Nucleus accumbens (tissue), 56 donors: ENCODE results near the gene DOCK3.
"Not testable (repeated sequence)": the region's sequence is repeated elsewhere in the genome, so short reads cannot be mapped to it uniquely, and the experiment has no call there.

ENCODE experiments used
- DNase-seq, 56 donors: peaks; one replicate each; lab custom pipeline; 2025; lab: John Stamatoyannopoulos, UW

The DOCK3 gene

DNA sequence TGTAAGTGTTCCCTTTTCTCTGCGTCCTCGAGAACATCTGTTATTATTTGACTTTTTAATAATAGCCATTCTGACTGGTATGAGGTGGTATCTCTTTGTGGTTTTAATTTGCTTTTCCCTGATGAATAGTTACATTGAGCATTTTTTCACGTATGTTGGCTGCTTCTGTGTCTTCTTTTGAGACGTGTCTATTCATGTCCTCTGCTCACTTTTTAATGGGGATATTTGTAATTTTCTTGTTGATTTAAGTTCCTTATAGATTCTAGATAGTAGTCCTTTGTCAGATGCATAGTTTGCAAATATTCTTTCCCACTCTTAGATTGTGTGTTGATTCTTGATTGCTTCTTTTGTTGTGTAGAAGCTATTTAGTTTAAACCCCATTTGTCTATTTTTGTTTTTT, 179.2 kb downstream of the DOCK3 start:
- no peak for DNase-seq

DNA sequence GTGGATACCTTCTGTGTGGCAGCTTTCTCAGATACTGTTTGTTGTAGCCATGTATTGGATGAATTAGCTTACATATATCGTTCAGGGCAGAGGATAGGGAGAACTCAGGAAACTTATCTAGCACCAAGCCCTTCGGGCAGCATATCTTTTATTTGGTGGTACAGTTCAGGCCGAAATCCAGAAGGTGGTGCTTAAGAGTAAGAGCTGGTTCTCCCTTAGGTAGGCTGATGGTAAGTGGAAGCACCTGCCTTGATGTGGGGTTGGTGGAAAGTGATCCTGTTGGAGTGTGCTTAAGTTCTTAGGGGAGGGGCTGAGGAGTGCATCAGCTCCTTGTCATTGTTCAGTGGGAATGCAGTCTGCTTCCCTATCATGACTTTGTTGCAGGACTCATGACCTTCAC, 187.5 kb downstream of the DOCK3 start:
- no peak for DNase-seq

DNA sequence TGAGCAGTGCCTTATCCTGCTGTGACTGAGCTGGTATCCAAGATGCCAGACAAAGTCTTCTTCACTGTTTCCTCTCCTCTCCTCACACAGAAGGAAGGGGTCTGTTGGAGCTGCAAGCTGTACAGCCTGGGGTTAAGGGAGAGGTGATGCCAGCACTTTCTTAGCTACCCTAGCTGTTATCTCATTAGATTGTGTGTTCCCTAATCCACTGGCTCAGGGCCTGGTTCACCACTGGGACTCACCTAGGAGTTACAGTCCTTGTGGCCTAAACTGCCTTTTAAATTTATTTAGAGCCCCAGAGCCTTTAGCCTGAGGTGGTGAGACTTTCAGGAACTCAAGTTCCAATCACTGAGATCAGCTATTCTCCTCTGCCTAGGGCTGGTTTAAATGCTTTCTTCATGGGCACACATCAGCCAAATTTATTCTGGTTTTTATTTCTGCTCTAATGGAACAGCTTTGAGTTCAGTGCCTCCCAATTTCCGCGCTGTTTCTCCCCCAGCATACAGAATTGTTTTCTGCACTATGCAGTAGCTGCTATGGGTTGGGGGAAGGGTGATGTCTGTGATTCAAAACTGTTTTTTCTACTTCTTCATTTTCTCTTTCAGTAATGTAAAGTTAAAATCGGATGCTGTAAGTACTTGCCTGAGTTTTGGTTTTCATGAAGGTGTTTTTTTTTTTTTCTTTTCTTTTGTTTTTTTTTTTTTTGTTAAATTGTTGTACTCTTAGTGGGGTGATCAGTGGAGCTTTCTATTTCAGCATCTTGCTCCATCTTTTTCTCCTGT, 198.8 kb downstream of the DOCK3 start:
- no peak for DNase-seq

DNA sequence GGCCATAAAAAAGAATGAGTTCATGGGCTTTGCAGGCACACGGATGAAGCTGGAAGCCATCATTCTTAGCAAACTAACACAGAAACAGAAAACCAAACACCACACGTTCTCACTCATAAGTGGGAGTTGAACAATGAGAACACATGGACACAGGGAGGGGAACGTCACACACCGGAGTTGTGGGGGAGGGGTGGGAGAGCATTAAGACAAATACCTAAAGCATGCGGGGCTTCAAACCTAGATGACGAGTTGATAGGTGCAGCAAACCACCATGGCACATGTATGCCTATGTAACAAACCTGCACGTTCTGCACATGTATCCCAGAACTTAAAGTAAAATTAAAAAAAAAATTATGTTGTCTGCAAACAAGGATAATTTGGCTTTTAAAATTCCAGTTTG, 200.1 kb downstream of the DOCK3 start:
- not testable (repeated sequence) for DNase-seq

DNA sequence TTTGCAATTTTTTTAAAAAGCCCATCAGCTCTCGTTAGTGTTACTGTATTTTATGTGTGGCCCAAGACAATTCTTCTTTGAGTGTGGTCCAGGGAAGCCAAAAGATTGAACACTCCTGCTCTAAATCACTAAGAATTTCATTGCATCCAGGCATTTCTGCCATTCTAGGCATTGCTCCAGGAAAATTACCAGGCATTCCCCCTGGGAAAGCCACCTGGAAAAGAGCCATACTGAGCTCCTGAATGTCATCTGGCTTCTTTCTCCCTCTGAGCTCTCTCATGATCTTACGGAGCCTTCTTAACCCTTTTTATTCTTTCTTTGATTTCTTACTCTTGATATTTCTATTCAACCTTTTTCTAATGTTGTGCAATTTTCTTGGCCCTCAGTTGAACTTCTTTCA, 202.2 kb downstream of the DOCK3 start:
- DNase-seq, result no peak

DNA sequence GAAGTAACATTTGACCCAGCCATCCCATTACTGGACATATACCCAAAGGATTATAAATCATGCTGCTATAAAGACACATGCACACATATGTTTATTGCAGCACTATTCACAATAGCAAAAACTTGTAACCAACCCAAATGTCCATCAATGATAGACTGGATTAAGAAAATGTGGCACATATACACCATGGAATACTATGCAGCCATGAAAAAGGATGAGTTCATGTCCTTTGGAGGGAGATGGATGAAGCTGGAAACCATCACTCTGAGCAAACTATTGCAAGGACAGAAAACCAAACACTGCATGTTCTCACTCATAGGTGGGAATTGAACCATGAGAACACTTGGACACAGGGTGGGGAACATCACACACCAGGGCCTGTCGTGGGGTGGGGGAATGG, 208.0 kb downstream of the DOCK3 start:
- not testable (repeated sequence) for DNase-seq

DNA sequence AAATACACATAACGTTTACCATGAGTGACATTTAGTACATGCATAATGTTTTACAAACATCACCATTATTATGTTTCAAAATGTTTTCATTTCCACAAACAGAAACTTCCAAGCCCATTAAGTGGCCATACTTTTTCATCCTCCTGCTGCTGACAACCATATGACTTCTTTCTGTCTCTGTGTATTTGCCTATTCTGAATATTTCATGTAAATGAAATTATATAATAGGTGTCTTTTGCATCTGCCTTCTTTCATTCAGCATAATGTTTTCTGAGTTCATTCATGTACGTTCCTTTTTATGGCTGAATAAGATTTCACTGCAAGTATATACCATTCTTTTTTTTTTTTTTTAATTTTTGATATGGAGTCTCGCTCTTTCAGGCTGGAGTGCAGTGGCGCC, 209.0 kb downstream of the DOCK3 start:
- DNase-seq, result no peak

DNA sequence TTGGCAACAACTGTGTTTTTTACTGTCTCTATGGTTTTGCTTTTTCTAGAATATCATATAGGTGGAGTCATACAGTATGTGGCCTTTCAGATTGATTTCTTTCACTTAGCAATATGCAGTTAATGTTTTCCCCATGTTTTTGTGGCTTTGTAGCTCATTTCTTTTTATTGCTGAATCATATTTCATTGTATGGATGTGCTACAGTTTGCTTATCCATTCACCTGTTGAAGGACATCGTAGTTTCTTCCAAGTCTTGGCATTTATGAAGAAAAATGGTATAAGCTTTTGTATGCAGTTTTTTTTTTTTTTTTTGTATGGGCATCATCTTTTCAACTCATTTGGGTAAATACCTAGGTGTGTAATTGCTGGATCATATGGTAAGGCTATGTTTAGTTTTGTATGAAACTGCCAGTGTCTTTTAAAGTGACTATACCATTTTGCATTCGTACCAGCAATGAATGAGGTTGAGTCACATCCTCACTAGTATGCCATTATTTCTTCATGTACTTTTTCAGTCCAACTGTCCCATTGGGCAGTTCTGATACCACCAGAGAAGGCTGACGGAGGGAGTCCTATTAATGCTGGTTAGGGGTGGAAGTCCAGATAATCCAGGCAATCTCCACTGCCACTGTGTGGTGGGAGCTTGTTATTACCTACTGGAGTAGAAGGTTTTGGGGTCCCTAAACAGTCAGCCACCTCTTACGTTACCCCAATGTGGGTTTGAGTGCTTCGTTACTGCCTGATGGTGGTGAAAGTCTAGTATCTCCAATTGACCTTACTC, 210.5 kb downstream of the DOCK3 start:
- peak in 5 of 56 donors; percentile 2 to 21 (median 3) for DNase-seq

DNA sequence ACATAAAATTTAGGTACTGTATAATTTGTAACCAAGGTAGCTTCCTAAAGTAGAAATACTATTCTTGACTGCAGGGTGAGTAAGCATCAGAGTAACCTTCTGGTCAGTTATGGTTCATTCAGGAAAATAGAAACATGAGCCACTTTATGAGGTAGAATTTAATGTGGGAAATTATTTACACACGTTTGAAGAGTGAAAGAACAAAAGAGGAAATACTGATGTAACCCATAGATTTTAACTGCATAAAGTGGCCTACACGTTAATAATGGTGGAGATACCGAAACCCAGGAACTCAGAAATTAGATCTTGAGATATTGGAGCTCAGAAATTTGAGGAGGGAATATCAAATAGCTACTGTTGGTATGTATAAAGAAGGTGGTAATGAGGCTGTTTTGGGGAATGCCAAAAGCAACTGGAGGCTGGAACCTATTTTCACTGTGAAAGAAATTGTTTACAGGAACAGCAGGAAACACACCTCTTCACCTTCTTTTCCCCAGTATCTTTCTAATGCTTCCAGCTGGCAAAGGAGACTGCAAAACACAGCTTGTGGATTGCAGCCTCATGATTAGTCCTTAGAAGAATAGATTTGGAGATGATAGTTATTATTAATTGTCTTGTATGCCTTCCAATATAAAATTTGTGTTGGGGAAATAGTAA, 216.1 kb downstream of the DOCK3 start:
- DNase-seq, result no peak

DNA sequence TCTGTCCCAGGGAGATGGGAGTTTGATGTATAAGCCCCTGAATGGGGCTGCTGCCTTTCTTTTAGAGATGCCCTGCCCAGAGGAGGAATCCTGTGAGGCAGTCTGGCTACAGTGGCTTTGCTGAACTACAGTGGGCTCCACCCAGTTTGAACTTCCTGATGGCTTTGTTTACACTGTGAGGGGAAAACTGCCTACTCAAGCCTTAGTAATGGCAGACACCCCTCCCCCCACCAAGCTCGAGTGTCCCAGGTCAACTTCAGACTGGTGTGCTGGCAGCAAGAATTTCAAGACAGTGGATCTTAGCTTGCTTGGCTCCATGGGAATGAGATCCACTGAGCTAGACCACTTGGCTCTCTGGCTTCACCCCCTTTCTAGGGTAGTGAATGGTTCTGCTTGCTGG, 226.4 kb downstream of the DOCK3 start:
- DNase-seq, result not testable (repeated sequence)

DNA sequence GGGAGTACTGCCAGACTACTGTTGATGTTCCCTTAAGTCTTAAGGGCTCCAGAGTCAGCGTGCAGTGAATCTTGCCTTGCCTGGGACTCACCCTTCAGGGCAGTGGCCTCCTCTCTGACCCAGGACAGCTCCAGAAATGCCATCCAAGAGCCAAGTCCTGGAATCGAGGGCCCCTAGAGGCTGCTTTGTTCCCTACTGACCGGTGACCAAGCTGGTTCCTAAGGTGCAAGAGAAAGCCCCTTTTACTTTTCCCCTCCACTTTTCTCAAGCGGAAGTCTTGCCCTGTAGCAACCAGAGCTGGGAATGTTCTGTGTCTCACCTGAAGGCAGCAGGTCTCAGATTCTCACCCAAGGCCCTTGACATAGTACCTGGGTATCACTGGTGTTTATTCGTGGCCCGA, 238.0 kb downstream of the DOCK3 start:
- no peak for DNase-seq

DNA sequence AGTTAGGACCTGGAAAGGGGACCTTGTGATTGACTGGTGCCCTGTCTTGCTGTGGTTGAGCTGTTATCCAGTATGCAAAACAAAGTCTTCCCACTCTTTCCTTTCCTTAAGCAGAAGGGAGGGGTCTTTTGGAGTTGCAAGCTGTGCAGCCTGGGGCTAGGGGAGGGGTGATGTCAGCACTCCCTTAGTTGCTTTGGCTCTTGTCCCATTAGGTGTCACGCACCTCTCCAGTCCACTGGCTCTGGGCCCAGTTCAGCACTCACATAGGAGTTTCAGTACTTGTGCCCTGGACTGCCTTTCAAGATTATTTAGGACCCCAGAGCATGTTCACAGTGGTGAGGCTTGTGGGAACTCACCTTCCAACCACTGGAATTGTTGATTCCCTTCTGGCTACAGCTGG, 238.5 kb downstream of the DOCK3 start:
- DNase-seq, result no peak

DNA sequence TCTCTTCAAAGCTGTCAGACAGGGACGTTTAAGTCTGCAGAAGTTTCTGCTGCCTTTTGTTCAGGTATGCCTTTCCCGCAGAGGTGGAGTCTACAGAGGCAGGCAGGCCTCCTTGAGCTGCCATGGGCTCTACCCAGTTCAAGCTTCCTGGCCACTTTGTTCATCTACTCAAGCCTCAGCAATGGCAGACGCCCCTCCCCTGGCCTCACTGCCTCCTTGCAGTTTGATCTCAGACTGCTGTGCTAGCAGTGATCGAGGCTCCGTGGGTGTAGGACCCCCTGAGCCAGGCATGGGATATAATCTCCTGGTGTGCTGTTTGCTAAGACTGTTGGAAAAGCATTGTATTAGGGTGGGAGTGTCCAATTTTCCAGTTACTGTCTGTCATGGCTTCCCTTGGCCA, 247.3 kb downstream of the DOCK3 start:
- DNase-seq, result not testable (repeated sequence)

DNA sequence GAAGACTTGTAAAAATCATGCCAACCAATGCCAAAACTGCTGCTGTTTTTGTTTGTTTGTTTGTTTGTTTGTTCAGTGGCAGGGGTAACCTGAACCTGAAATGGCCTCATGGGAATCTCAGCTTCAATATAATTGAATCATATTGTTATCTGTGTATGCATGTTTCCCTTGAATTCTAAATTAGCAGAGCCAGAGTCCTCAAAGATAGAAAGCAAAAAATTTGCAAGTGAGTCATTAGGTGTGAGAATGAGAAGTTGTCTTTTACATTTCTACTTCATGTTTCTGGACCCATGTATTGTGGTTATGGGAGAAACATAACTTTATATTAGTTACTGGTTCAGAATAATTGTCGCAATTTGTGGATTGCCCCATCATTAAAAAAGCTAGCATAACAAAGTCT, 249.2 kb downstream of the DOCK3 start:
- DNase-seq, result no peak

DNA sequence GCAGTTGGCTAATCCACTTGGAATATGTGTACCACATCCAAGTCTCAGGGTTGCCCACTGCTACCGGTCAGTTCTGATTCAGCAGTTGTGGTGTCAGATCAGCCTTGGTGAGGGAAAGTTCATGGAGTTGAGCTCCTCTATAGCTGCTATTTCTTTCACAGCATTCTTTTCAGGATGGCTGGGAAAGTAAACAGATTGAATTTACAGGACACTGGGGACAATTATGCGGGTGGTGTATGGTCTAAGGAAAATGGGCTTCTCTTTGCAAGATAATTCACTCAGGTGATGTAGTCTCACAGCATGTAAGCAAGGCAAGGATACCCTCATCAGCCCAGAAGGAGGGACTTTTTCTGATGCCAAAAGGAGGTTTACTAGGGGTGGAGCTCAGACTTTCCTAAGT, 249.9 kb downstream of the DOCK3 start:
- DNase-seq, result no peak

DNA sequence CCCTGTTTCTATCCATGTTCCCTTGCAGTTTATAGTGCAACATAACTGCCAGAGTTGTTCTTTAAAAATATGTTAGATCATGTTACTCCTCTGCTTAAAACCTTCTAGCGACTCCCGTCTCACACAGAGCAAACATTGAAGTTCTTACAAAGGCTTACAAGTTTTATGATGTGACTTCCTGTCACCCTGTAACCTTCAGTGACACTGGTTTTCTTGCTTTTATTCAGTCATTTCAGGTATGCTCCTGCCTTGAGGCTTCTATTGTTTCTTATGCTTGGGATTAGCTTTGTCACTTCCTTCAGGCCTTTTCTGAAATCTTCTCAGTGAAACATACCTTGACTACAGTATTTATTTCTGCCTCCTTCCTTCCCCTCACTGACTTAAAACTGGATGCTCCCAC, 252.1 kb downstream of the DOCK3 start:
- no peak for DNase-seq

DNA sequence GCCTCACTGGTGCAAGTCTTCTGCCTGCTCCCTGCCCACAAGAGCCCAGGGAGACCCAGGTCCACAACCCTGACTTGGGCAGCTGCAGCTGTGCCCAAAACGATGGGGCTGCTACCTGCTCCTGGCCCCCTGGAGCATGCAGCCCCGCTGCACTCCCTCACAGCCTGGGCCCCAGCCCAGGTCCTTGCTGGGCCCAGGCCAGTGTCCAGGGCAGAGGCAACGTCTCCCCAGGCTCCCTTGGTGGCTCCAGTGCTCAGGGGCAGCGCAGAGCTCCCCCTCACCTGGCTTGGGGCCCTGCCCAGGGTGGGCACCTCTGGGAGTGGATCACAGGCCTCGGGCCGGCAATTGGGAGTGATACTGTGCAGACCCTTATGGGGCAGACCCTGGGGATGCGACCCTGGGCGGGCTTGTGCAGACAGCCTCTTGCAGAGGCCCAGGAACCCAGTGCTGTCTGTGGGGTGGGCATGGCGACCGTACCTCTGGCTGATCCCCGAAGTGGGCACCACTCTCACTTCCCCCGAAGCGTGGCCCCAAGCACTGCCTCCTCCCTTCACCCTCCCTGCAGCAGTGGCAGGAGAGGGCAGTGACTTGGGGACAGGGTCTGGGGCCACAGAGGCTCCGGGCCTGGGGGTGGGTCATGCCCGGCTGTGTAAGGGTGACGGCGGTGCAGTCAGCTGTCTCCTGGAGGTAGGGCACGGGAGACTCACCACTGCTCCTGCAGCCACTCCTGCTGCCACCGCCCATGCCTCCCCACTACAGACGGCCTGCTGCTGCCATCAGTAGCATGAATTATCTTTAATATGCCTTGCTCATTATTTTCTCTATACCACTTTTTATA, 255.9 kb downstream of the DOCK3 start:
- no peak for DNase-seq

DNA sequence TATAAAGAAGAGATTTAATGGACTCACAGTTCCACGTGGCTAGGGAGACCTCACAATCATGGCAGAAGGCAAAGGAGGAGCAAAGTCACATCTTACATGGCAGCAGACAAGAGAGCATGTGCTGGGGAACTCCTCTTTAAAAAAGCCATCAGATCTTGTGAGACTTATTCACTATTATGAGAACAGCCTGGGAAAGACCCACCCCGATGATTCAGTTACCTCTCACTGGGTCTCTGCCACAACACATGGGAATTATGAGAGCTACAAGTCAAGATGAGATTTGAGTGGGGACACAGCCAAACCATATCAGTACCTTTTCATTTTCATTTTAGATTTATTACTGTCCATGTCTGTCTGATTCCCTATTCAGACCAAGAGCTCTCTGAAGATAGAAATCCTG, 258.2 kb downstream of the DOCK3 start:
- not testable (repeated sequence) for DNase-seq

DNA sequence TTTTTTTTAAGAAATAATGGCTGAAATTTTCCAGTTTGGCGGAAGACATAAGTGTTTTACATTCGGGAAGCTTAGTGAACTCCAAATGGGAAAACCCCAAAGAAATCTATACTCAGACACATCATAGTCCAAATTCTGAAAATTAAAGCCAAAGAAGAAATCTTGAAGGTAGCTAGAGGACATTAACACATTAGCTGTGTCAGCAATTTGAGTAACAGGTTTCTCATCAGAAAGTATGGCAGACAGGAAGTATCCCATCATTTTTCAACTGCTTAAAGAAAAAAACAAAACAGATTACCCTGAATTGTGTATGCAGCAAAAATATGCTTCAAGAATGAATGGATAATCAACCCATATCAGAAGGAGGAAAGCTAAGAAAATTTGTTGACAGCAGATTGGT, 261.7 kb downstream of the DOCK3 start:
- DNase-seq, result no peak

DNA sequence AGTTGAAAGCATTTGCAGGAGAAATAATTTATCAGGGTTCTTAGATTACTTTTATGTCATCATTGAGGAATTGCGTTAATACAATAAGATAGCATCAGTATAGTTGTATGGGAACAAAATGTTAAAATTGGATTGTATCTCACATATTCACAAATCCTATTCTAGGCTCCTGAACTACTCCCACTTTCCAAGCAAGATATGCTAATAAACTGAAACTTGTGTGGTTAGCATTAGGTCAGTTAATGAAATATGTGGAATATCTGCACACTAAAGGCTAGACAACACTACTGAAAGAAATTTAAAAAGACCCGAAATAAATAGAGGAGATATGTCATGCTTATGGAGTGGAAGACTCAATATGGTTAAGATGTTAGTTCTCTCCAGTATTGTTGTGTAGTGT, 272.7 kb downstream of the DOCK3 start:
- DNase-seq, result no peak

DNA sequence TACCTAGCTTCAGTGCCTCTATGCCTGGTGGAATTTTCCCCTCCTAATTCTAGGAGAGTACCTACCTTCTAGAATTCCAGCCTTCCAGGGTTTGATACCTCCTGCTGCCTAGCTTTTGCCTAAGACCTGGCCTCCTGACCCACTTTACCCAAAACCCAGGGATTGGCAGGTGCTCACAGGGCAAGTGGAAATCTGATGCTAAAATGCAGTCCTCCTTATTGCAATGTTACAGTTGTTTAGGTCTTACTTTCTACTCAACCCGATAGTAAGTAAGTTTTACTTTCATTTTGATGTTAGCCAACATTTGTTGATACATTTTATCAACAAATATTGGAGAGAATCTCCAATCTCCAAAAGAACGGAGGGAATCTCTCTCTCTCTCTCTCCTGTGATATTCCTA, 275.9 kb downstream of the DOCK3 start:
- no peak for DNase-seq
